SK-N-SH (cell line): ENCODE measurements around the gene DYRK3. TPM values are rescaled to one million over a fixed set of nuclear protein-coding genes. Genes with fewer than 3 reads are reported as not detected.

Source experiments
- CTCF ChIA-PET: fragments of 300-600, 350-600 bp; formaldehyde crosslinking; extraction: SDS; loops from one replicate; lab custom pipeline; 2021; lab: Yijun Ruan, JAX
- POLR2A ChIA-PET: fragments of 350-600 bp; sonication (Branson Sonifier 250); formaldehyde crosslinking; extraction: SDS; loops from one replicate; lab custom pipeline; 2020; ENCODE audit warnings: antibody characterized with exemption, inconsistent platforms; lab: Yijun Ruan, JAX
- DNase-seq: peaks from one replicate; pipeline ENCODE4 v3.0.0; 2012
- H2AFZ ChIP-seq: fragments of 200-600 bp; sonication (generic); 2 replicates; pipeline ENCODE4 v1.8.1; 2016; ENCODE audit warnings: antibody characterized with exemption, mild to moderate bottlenecking, low read depth
- H3F3A ChIP-seq: fragments of 200-600 bp; sonication (generic); replicated peaks from 2 replicates; pipeline ENCODE3; 2016; ENCODE audit warnings: antibody characterized with exemption, mild to moderate bottlenecking; ENCODE audit not compliant: insufficient read depth
- H3K27ac ChIP-seq, 2 experiments: fragments of 200-500 bp in 1 of 2; fragments of 200-600 bp in 1 of 2; sonication (Bioruptor generic) in 1 of 2; sonication (generic), shearing (Covaris generic) in 1 of 2; 2 replicates each; pipeline versions ENCODE4 v1.5.1 to v1.6.1; 2014 to 2016; ENCODE audit warnings: low read depth in 2 of 2, inconsistent platforms in 1 of 2, low read length in 1 of 2, mild to moderate bottlenecking in 1 of 2, mixed read lengths in 1 of 2
- H3K27me3 ChIP-seq: fragments of 200-600 bp; sonication (generic), shearing (Covaris generic); 2 replicates; pipeline ENCODE4 v1.6.1; 2016; ENCODE audit warnings: mixed run types; ENCODE audit not compliant: insufficient read depth
- H3K36me3 ChIP-seq, 2 experiments: fragments of 200-500 bp in 1 of 2; fragments of 200-600 bp in 1 of 2; sonication (Bioruptor generic) in 1 of 2; sonication (generic) in 1 of 2; replicated peaks in 1 of 2; 2 replicates each; pipeline versions ENCODE3 to v1.5.1; 2014 to 2016; ENCODE audit warnings: low read length in 1 of 2, mild to moderate bottlenecking in 1 of 2; ENCODE audit not compliant: insufficient read depth in 2 of 2, control insufficient read depth in 1 of 2
- H3K4me1 ChIP-seq, 2 experiments: fragments of 200-500 bp in 1 of 2; fragments of 200-600 bp in 1 of 2; sonication (Bioruptor generic) in 1 of 2; sonication (generic), shearing (Covaris generic) in 1 of 2; 2 replicates each; pipeline versions ENCODE4 v1.5.1 to v1.6.1; 2014 to 2016; ENCODE audit warnings: low read depth in 1 of 2, low read length in 1 of 2, mixed run types in 1 of 2; ENCODE audit not compliant: insufficient read depth in 2 of 2, control insufficient read depth in 1 of 2
- H3K4me2 ChIP-seq: fragments of 200-600 bp; sonication (generic), shearing (Covaris generic); 2 replicates; pipeline ENCODE4 v1.6.1; 2017; ENCODE audit warnings: mixed run types
- H3K4me3 ChIP-seq, 2 experiments: fragments of 200-500 bp in 1 of 2; fragments of 200-600 bp in 1 of 2; sonication (Bioruptor generic) in 1 of 2; sonication (generic), shearing (Covaris generic) in 1 of 2; 2 replicates each; pipeline versions ENCODE4 v1.5.1 to v1.8.1; 2014 to 2016; ENCODE audit warnings: low read depth in 2 of 2, inconsistent platforms in 1 of 2, low read length in 1 of 2, mild to moderate bottlenecking in 1 of 2, mixed read lengths in 1 of 2, moderate library complexity in 1 of 2
- H3K79me2 ChIP-seq: fragments of 200-600 bp; sonication (generic); 2 replicates; pipeline ENCODE4 v1.8.1; 2017; ENCODE audit warnings: mild to moderate bottlenecking; ENCODE audit not compliant: insufficient read depth
- H3K9ac ChIP-seq: fragments of 200-600 bp; sonication (generic); 2 replicates; pipeline ENCODE4 v1.6.1; 2017; ENCODE audit warnings: mixed run types
- H3K9me2 ChIP-seq: fragments of 200-600 bp; sonication (generic); 2 replicates; pipeline ENCODE4 v1.6.1; 2017; ENCODE audit warnings: mixed run types
- H3K9me3 ChIP-seq: fragments of 200-600 bp; sonication (generic); 2 replicates; pipeline ENCODE4 v1.6.1; 2017; ENCODE audit warnings: mixed run types, mild to moderate bottlenecking, moderate library complexity
- H4K20me1 ChIP-seq: fragments of 200-600 bp; sonication (generic); 2 replicates; pipeline ENCODE4 v1.6.1; 2017; ENCODE audit warnings: mild to moderate bottlenecking, mixed run types; ENCODE audit not compliant: insufficient read depth
- CTCF ChIP-seq: fragments of 200-600 bp; sonication (generic); IDR thresholded peaks from 2 replicates; pipeline ENCODE4 v1.6.1; 2017; ENCODE audit warnings: antibody characterized with exemption, mild to moderate bottlenecking, moderate library complexity
- FOSL2 ChIP-seq: IDR thresholded peaks from 2 replicates; pipeline ENCODE4 v1.4.0; 2012; ENCODE audit warnings: low read depth, mild to moderate bottlenecking, moderate library complexity, borderline replicate concordance
- FOXM1 ChIP-seq: IDR thresholded peaks from 2 replicates; pipeline ENCODE4 v1.4.0; 2012; ENCODE audit warnings: low read depth, mild to moderate bottlenecking
- RAD21 ChIP-seq: IDR thresholded peaks from 2 replicates; pipeline ENCODE4 v1.6.1; 2012; ENCODE audit warnings: mild to moderate bottlenecking, low read length
- RXRA ChIP-seq: IDR thresholded peaks from 2 replicates; pipeline ENCODE4 v1.4.0; 2012; ENCODE audit warnings: low read depth, mild to moderate bottlenecking, borderline replicate concordance
- SMC3 ChIP-seq: IDR thresholded peaks from 2 replicates; pipeline ENCODE4 v1.6.1; 2012; ENCODE audit warnings: low read depth, low read length, improper control_type of control experiment
- TAF1 ChIP-seq: IDR thresholded peaks from 2 replicates; pipeline ENCODE4 v1.6.1; 2012; ENCODE audit warnings: low read depth, mild to moderate bottlenecking, low read length, moderate library complexity, borderline replicate concordance
- ZBTB33 ChIP-seq: IDR thresholded peaks from 2 replicates; pipeline ENCODE4 v1.4.0; 2012; ENCODE audit warnings: low read depth, borderline replicate concordance
- WGBS: methylation state at CpG from one replicate; pipeline ENCODE4 v1.1.6; 2017; ENCODE audit warnings: low lambda C conversion rate; 5-methylcytosine and 5-hydroxymethylcytosine counted together
- polyA plus RNA-seq, 3 experiments: library from polyadenylated mRNA; depleted of rRNA; stranded (reverse); fragments of >200 nt; gene quantifications; 2 replicates each; pipeline ENCODE4 v1.2.3, GENCODE V29; 2012

DYRK3 gene
- polyA plus RNA-seq, 1 of the 3 experiments (the other 2 are of a cell fraction) = 3.6 TPM

GRCh38 chr1:206662396-206663092 is 27.2 kb downstream of the DYRK3 start:
- H3K4me1 ChIP-seq = peaks cover 0 to 6% of the 10 kb centered on the region in 2 experiments; a peak in 1 of 4 replicates
- H3K9ac ChIP-seq = no peak overlapping the region
- no peaks in the 10 kb centered on the region for H3K9me3 ChIP-seq
- no peak for DNase-seq
- H3K36me3 ChIP-seq = no peaks in the 10 kb centered on the region
- no peaks in the 10 kb centered on the region for H3K9me2 ChIP-seq
- no peaks in the 10 kb centered on the region for H4K20me1 ChIP-seq
- ChIA-PET CTCF (interaction anchor here (1.4 to 17.9 kb wide), 15 partner anchors 9 to 320 kb away, joined by 3 to 450 read pairs (median 25); partner anchors contain the start of genes DYRK3, EIF2D and MAPKAPK2), POLR2A (interaction anchor here (2.2 kb wide), 1 partner anchor 27 kb away, joined by 22 read pairs; the partner anchor contains the start of gene DYRK3)
- peaks cover 23% of the 10 kb centered on the region; the same call in 1 of the 2 replicates for H3K27me3 ChIP-seq
- TF ChIP-seq RXRA = no peak
- no peak overlapping the region for H3K4me3 ChIP-seq
- no peak overlapping the region for H2AFZ ChIP-seq
- H3K79me2 ChIP-seq = no peaks in the 10 kb centered on the region
- no peaks in the 10 kb centered on the region for H3F3A ChIP-seq
- H3K4me2 ChIP-seq = no peak overlapping the region
- WGBS = 66% methylated on average over 3 of the region's 3 CpGs
- H3K27ac ChIP-seq = no peak overlapping the region

- Histone ChIP-seq H2AFZ (no peak overlapping the region), H3K79me2 (no peaks in the 10 kb centered on the region), H3K27me3 (peaks cover 23% of the 10 kb centered on the region; the same call in 1 of the 2 replicates), H3K9me3 (no peaks in the 10 kb centered on the region), H3F3A (no peaks in the 10 kb centered on the region), H4K20me1 (no peaks in the 10 kb centered on the region), H3K4me3 (no peak overlapping the region), H3K36me3 (no peaks in the 10 kb centered on the region), H3K9me2 (no peaks in the 10 kb centered on the region), H3K27ac (no peak overlapping the region), H3K9ac (no peak overlapping the region), H3K4me1 (peaks cover 0 to 6% of the 10 kb centered on the region in 2 experiments; a peak in 1 of 4 replicates), H3K4me2 (peak overlapping the region; percentile 69)
- CTCF ChIA-PET = interaction anchor here (0.6 to 17.9 kb wide), 45 partner anchors 10 to 319 kb away, joined by 3 to 450 read pairs (median 6); partner anchors contain the start of genes DYRK3, EIF2D and MAPKAPK2
- no peak for DNase-seq
- 35% methylated on average over 5 of the region's 5 CpGs for WGBS
- POLR2A ChIA-PET = interaction anchor here (2.2 kb wide), 1 partner anchor 28 kb away, joined by 22 read pairs; the partner anchor contains the start of gene DYRK3
- TF ChIP-seq FOSL2 = no peak
- TF ChIP-seq TAF1 = no peak
These were observed 28.0 kb downstream of the DYRK3 start for GRCh38 chr1:206663362-206663761.

GRCh38 chr1:206663832-206664652 is 28.7 kb downstream of the DYRK3 start:
- H2AFZ ChIP-seq = no peak overlapping the region
- no peaks in the 10 kb centered on the region for H3K9me2 ChIP-seq
- ChIA-PET POLR2A (interaction anchor here (0.5 to 2.2 kb wide), 2 partner anchors 29 to 54 kb away, joined by 3 to 22 read pairs; partner anchors contain the start of gene DYRK3), CTCF (interaction anchor here (0.6 to 17.9 kb wide), 60 partner anchors 10 to 318 kb away, joined by 3 to 450 read pairs (median 4); partner anchors contain the start of genes DYRK3, EIF2D and MAPKAPK2)
- H4K20me1 ChIP-seq = no peaks in the 10 kb centered on the region
- peak overlapping the region; percentile 69 for H3K4me2 ChIP-seq
- DNase-seq = peak; percentile 84
- H3K4me3 ChIP-seq = peak overlapping the region; percentile 8 to 39; a peak in 2 of 4 replicates
- H3K9ac ChIP-seq = no peak overlapping the region
- no peak for TF ChIP-seq ZBTB33
- TF ChIP-seq RAD21 = peak; percentile 89
- peak; percentile 89 for TF ChIP-seq CTCF
- no peak for TF ChIP-seq FOXM1
- TF ChIP-seq SMC3 = peak; percentile 88
- 11% methylated on average over 11 of the region's 20 CpGs for whole genome bisulfite sequencing
- no peak overlapping the region for H3K27ac ChIP-seq
- no peaks in the 10 kb centered on the region for H3K79me2 ChIP-seq
- no peaks in the 10 kb centered on the region for H3F3A ChIP-seq
- no peaks in the 10 kb centered on the region for H3K9me3 ChIP-seq
- H3K27me3 ChIP-seq = peaks cover 23% of the 10 kb centered on the region; the same call in 1 of the 2 replicates
- H3K36me3 ChIP-seq = no peaks in the 10 kb centered on the region
- H3K4me1 ChIP-seq = peaks cover 0 to 6% of the 10 kb centered on the region in 2 experiments; a peak in 1 of 4 replicates
